MCF 10A (cell line): ENCODE data around the gene LINGO4. TPM values are rescaled to one million over a fixed set of nuclear protein-coding genes. Genes with fewer than 3 reads are reported as not detected.

Experiments used
- BruUV-seq: library from RNA; stranded (reverse); fragments of 400-500 nt; replicated peaks from 2 replicates; lab custom pipeline; 2021; lab: Mats Ljungman, UMichigan
- CTCF ChIA-PET: fragments of 300-600 bp; sonication (Branson Sonifier 250); formaldehyde crosslinking; extraction: SDS; loops from one replicate; lab custom pipeline; 2021; ENCODE audit warnings: antibody characterized with exemption, inconsistent platforms; lab: Yijun Ruan, JAX
- POLR2A ChIA-PET: fragments of 300-600, 350-650 bp; sonication (Branson Sonifier 250); formaldehyde crosslinking; extraction: SDS; loops from one replicate; lab custom pipeline; 2020; ENCODE audit warnings: antibody characterized with exemption, inconsistent platforms; lab: Yijun Ruan, JAX
- DNase-seq: peaks from one replicate; pipeline ENCODE4 v3.0.0-alpha.2; 2018; ENCODE audit not compliant: unreplicated experiment
- H3K27ac Mint-ChIP-seq: one replicate; pipeline ENCODE4 v1.8.0; 2022; ENCODE audit warnings: mild to moderate bottlenecking, low read depth, mixed read lengths; ENCODE audit not compliant: unreplicated experiment
- H3K27me3 Mint-ChIP-seq: one replicate; pipeline ENCODE4 v1.8.0; 2022; ENCODE audit warnings: mixed read lengths; ENCODE audit not compliant: insufficient read depth, unreplicated experiment
- H3K36me3 Mint-ChIP-seq: one replicate; pipeline ENCODE4 v1.8.0; 2022; ENCODE audit warnings: mild to moderate bottlenecking, moderate library complexity, mixed read lengths; ENCODE audit not compliant: insufficient read depth, unreplicated experiment
- H3K4me1 Mint-ChIP-seq: one replicate; pipeline ENCODE4 v1.8.0; 2022; ENCODE audit warnings: mixed read lengths; ENCODE audit not compliant: insufficient read depth, unreplicated experiment
- H3K4me3 Mint-ChIP-seq: one replicate; pipeline ENCODE4 v1.8.0; 2022; ENCODE audit warnings: mild to moderate bottlenecking, moderate library complexity, mixed read lengths; ENCODE audit not compliant: unreplicated experiment
- H3K9me3 Mint-ChIP-seq: one replicate; pipeline ENCODE4 v1.8.0; 2022; ENCODE audit warnings: mixed read lengths; ENCODE audit not compliant: unreplicated experiment
- CTCF ChIP-seq: fragments of 200-600 bp; IDR thresholded peaks from one replicate; pipeline ENCODE4 v1.8.0; 2022; ENCODE audit warnings: antibody characterized with exemption, mild to moderate bottlenecking; ENCODE audit not compliant: unreplicated experiment
- intact Hi-C: fragments of 100-400 bp; cut with micrococcal nuclease; formaldehyde crosslinking; loops from 2 replicates; pipeline ENCODE4 v1.14.1; 2022
- total RNA-seq: library from RNA; stranded (reverse); gene quantifications from 2 replicates; pipeline ENCODE4 v1.2.3, GENCODE V29; 2022

Gene LINGO4
- total RNA-seq, 1 experiment from 2014 or later = not detected

GRCh38 chr1:151809290-151809984 is 4.2 kb upstream of the LINGO4 start:
- TF ChIP-seq CTCF = no peak
- H3K4me3 Mint-ChIP-seq = no peak overlapping the region
- H3K4me1 Mint-ChIP-seq = no peaks in the 10 kb centered on the region
- H3K27ac Mint-ChIP-seq = no peak overlapping the region
- BruUV-seq = no TSS peak
- ChIA-PET CTCF (interaction anchor here (1.3 kb wide), 1 partner anchor 23 kb away, joined by 7 read pairs; no protein-coding TSS in a partner anchor), POLR2A (interaction anchor here (1.8 kb wide), 1 partner anchor 11 kb away, joined by 4 read pairs; no protein-coding TSS in a partner anchor)
- intact Hi-C loops = no loop called here
- no peaks in the 10 kb centered on the region for H3K9me3 Mint-ChIP-seq
- H3K27me3 Mint-ChIP-seq = peaks cover 42% of the 10 kb centered on the region
- DNase-seq = no peak
- no peaks in the 10 kb centered on the region for H3K36me3 Mint-ChIP-seq

- BruUV-seq = no TSS peak
- Mint-ChIP-seq H3K27me3 (peaks cover 59% of the 10 kb centered on the region), H3K27ac (no peak overlapping the region), H3K36me3 (no peaks in the 10 kb centered on the region), H3K4me1 (no peaks in the 10 kb centered on the region), H3K4me3 (no peak overlapping the region), H3K9me3 (no peaks in the 10 kb centered on the region)
- POLR2A ChIA-PET = no interaction called here
- intact Hi-C loops = no loop called here
- CTCF ChIA-PET = interaction anchor here (1.3 to 2.1 kb wide), 2 partner anchors 25 to 29 kb away, joined by 5 to 7 read pairs; no protein-coding TSS in a partner anchor
- TF ChIP-seq CTCF = no peak
- DNase-seq = no peak
Observed at GRCh38 chr1:151807766-151808165, 2.5 kb upstream of the LINGO4 start.

- Mint-ChIP-seq H3K27me3 (peaks cover 60% of the 10 kb centered on the region), H3K9me3 (no peaks in the 10 kb centered on the region), H3K4me3 (no peak overlapping the region), H3K27ac (no peak overlapping the region), H3K36me3 (no peaks in the 10 kb centered on the region), H3K4me1 (no peaks in the 10 kb centered on the region)
- CTCF ChIA-PET = interaction anchor here (2.1 kb wide), 1 partner anchor 29 kb away, joined by 5 read pairs; no protein-coding TSS in a partner anchor
- TF ChIP-seq CTCF = no peak
- BruUV-seq = no TSS peak
- DNase-seq = no peak
- intact Hi-C loops = no loop called here
- POLR2A ChIA-PET = no interaction called here
Observed at GRCh38 chr1:151807131-151807530, 1.9 kb upstream of the LINGO4 start.

- POLR2A ChIA-PET = interaction anchor here (1.1 kb wide), 1 partner anchor 16 kb away, joined by 4 read pairs; the partner anchor contains the start of gene TDRKH
- no TSS peak for BruUV-seq
- DNase-seq = no peak
- H3K27me3 Mint-ChIP-seq = peaks cover 60% of the 10 kb centered on the region
- CTCF ChIA-PET = interaction anchor here (0.6 to 2.1 kb wide), 4 partner anchors 30 to 1120 kb away, joined by 3 to 5 read pairs (median 4); no protein-coding TSS in a partner anchor
- H3K36me3 Mint-ChIP-seq = no peaks in the 10 kb centered on the region
- H3K4me3 Mint-ChIP-seq = no peak overlapping the region
- no peak overlapping the region for H3K27ac Mint-ChIP-seq
- no peaks in the 10 kb centered on the region for H3K4me1 Mint-ChIP-seq
- H3K9me3 Mint-ChIP-seq = no peaks in the 10 kb centered on the region
- no peak for TF ChIP-seq CTCF
- intact Hi-C loops = no loop called here
Observed at GRCh38 chr1:151806170-151806569, 951 bp upstream of the LINGO4 start.
